ENCODE results near the gene MYBPHL.

Gene MYBPHL

GRCh38 chr1:109258481-109259466, 48.0 kb downstream of the MYBPHL start:
- TF ChIP-seq TAF1 (IDR thresholded peaks at IDR 0.05; ENCODE audit: borderline replicate concordance, low read depth, low read length): no peak
- DNase-seq (ENCODE audit: insufficient read length) (no peak), FAIRE-seq (no peak)

GRCh38 chr1:109257682-109258421, 49.0 kb downstream of the MYBPHL start:
- TF ChIP-seq POLR2AphosphoS5 (IDR thresholded peaks at IDR 0.05; ENCODE audit: low read depth, low read length): no peak
- TF ChIP-seq POLR2A (IDR thresholded peaks at IDR 0.05; ENCODE audit: low read depth, low read length): no peak
- no peak for TF ChIP-seq TAF1 (IDR thresholded peaks at IDR 0.05; ENCODE audit: borderline replicate concordance, low read depth, low read length)
- FAIRE-seq: no peak
- no peak for DNase-seq (ENCODE audit: insufficient read length)

GRCh38 chr1:109256971-109257681, 49.7 kb downstream of the MYBPHL start:
- TF ChIP-seq POLR2AphosphoS5 (IDR thresholded peaks at IDR 0.05; ENCODE audit: low read depth, low read length) (no peak), TAF1 (IDR thresholded peaks at IDR 0.05; ENCODE audit: borderline replicate concordance, low read depth, low read length) (no peak), POLR2A (IDR thresholded peaks at IDR 0.05; ENCODE audit: low read depth, low read length) (no peak)
- no peak for DNase-seq (ENCODE audit: insufficient read length)
- no peak for FAIRE-seq

- TF ChIP-seq POLR2A (IDR thresholded peaks at IDR 0.05; ENCODE audit: low read depth, low read length): no peak
- TF ChIP-seq POLR2AphosphoS5 (IDR thresholded peaks at IDR 0.05; ENCODE audit: low read depth, low read length): no peak
- TF ChIP-seq TAF1 (IDR thresholded peaks at IDR 0.05; ENCODE audit: borderline replicate concordance, low read depth, low read length): no peak
Observed at GRCh38 chr1:109256085-109256484, 50.7 kb downstream of the MYBPHL start.

GRCh38 chr1:109255678-109256077, 51.1 kb downstream of the MYBPHL start:
- TF ChIP-seq POLR2A (IDR thresholded peaks at IDR 0.05; ENCODE audit: low read depth, low read length): no peak
- no peak for TF ChIP-seq POLR2AphosphoS5 (IDR thresholded peaks at IDR 0.05; ENCODE audit: low read depth, low read length)
- no peak for TF ChIP-seq TAF1 (IDR thresholded peaks at IDR 0.05; ENCODE audit: borderline replicate concordance, low read depth, low read length)
- DNase-seq (ENCODE audit: insufficient read length) (no peak), FAIRE-seq (no peak)

More at GRCh38 chr1:109256085-109256484, 50.7 kb downstream of the MYBPHL start:
- DNase-seq (ENCODE audit: insufficient read length) (no peak), FAIRE-seq (no peak)

- no peak for TF ChIP-seq POLR2A (IDR thresholded peaks at IDR 0.05; ENCODE audit: low read depth, low read length)
- TF ChIP-seq TAF1 (IDR thresholded peaks at IDR 0.05; ENCODE audit: borderline replicate concordance, low read depth, low read length): no peak
- TF ChIP-seq POLR2AphosphoS5 (IDR thresholded peaks at IDR 0.05; ENCODE audit: low read depth, low read length): no peak
- peak; percentile 15 for DNase-seq (ENCODE audit: insufficient read length)
- no peak for FAIRE-seq
Observed at GRCh38 chr1:109255097-109255651, 51.6 kb downstream of the MYBPHL start.

GRCh38 chr1:109254621-109255096, 52.2 kb downstream of the MYBPHL start:
- TF ChIP-seq POLR2A (IDR thresholded peaks at IDR 0.05; ENCODE audit: low read depth, low read length): no peak
- no peak for TF ChIP-seq POLR2AphosphoS5 (IDR thresholded peaks at IDR 0.05; ENCODE audit: low read depth, low read length)
- no peak for TF ChIP-seq TAF1 (IDR thresholded peaks at IDR 0.05; ENCODE audit: borderline replicate concordance, low read depth, low read length)
- FAIRE-seq: no peak
- DNase-seq (ENCODE audit: insufficient read length): peak; percentile 14

- TF ChIP-seq POLR2A (IDR thresholded peaks at IDR 0.05; ENCODE audit: low read depth, low read length) (no peak), TAF1 (IDR thresholded peaks at IDR 0.05; ENCODE audit: borderline replicate concordance, low read depth, low read length) (no peak), POLR2AphosphoS5 (IDR thresholded peaks at IDR 0.05; ENCODE audit: low read depth, low read length) (no peak)
- DNase-seq (ENCODE audit: insufficient read length) (no peak), FAIRE-seq (no peak)
Observed at GRCh38 chr1:109253803-109254620, 52.8 kb downstream of the MYBPHL start.

- TF ChIP-seq TAF1 (IDR thresholded peaks at IDR 0.05; ENCODE audit: borderline replicate concordance, low read depth, low read length) (no peak), POLR2A (IDR thresholded peaks at IDR 0.05; ENCODE audit: low read depth, low read length) (no peak), POLR2AphosphoS5 (IDR thresholded peaks at IDR 0.05; ENCODE audit: low read depth, low read length) (no peak)
- peak; percentile 33 for DNase-seq (ENCODE audit: insufficient read length)
- FAIRE-seq: no peak
Observed at GRCh38 chr1:109252893-109253802, 53.7 kb downstream of the MYBPHL start.

All from GM12892 (cell line).